Measurements from ENCODE around the gene INSIG1.

Gene INSIG1

GRCh38 chr7:155295511-155295910 is 2.2 kb upstream of the INSIG1 start:
- no peak for TF ChIP-seq CTCF (IDR thresholded peaks at IDR 0.05; ENCODE audit: insufficient read depth, low read length, missing control alignments)
- ChIA-PET CTCF (interaction anchor here (1.1 to 4.5 kb wide), 3 partner anchors 12 to 105 kb away, joined by 3 to 45 read pairs (median 3); no protein-coding TSS in a partner anchor), POLR2A (interaction anchor here (1.5 kb wide), 1 partner anchor 81 kb away, joined by 4 read pairs; no protein-coding TSS in a partner anchor)
- H3K4me3 ChIP-seq (ENCODE audit: low read depth, low read length): no peak overlapping the region
- DNase-seq (ENCODE audit: low read depth, low spot score): no peak

GRCh38 chr7:155296006-155296787 is 1.5 kb upstream of the INSIG1 start:
- no peak for TF ChIP-seq CTCF (IDR thresholded peaks at IDR 0.05; ENCODE audit: insufficient read depth, low read length, missing control alignments)
- H3K4me3 ChIP-seq (ENCODE audit: low read depth, low read length): peak overlapping the region; percentile 65
- no peak for DNase-seq (ENCODE audit: low read depth, low spot score)
- ChIA-PET CTCF (interaction anchor here (1.0 to 4.5 kb wide), 6 partner anchors 9 to 130 kb away, joined by 3 to 45 read pairs (median 3); no protein-coding TSS in a partner anchor), POLR2A (interaction anchor here (0.9 to 3.5 kb wide), 3 partner anchors 82 to 107 kb away, joined by 3 to 26 read pairs (median 4); no protein-coding TSS in a partner anchor)

- ChIA-PET POLR2A (interaction anchor here (0.6 to 3.5 kb wide), 11 partner anchors 37 to 108 kb away, joined by 3 to 26 read pairs (median 3); no protein-coding TSS in a partner anchor), CTCF (interaction anchor here (0.8 to 4.5 kb wide), 7 partner anchors 10 to 131 kb away, joined by 3 to 45 read pairs (median 4); no protein-coding TSS in a partner anchor)
- peak; percentile 54 for TF ChIP-seq CTCF (IDR thresholded peaks at IDR 0.05; ENCODE audit: insufficient read depth, low read length, missing control alignments)
- DNase-seq (ENCODE audit: low read depth, low spot score): no peak
- H3K4me3 ChIP-seq (ENCODE audit: low read depth, low read length): peak overlapping the region; percentile 65
Observed at GRCh38 chr7:155296788-155297516, 726 bp upstream of the INSIG1 start.

GRCh38 chr7:155298288-155298833 is 683 bp downstream of the INSIG1 start:
- TF ChIP-seq CTCF (IDR thresholded peaks at IDR 0.05; ENCODE audit: insufficient read depth, low read length, missing control alignments): no peak
- CTCF ChIA-PET: interaction anchor here (1.3 to 4.5 kb wide), 5 partner anchors 46 to 371 kb away, joined by 3 to 45 read pairs (median 4); no protein-coding TSS in a partner anchor
- H3K4me3 ChIP-seq (ENCODE audit: low read depth, low read length): peak overlapping the region; percentile 73
- DNase-seq (ENCODE audit: low read depth, low spot score): no peak
- POLR2A ChIA-PET: interaction anchor here (0.6 to 3.5 kb wide), 5 partner anchors 62 to 295 kb away, joined by 3 to 26 read pairs (median 3); partner anchors contain the start of gene PAXIP1

- ChIA-PET CTCF (interaction anchor here (1.1 to 4.5 kb wide), 6 partner anchors 46 to 371 kb away, joined by 3 to 45 read pairs (median 5); no protein-coding TSS in a partner anchor), POLR2A (interaction anchor here (0.6 to 3.5 kb wide), 5 partner anchors 63 to 296 kb away, joined by 3 to 26 read pairs (median 3); partner anchors contain the start of gene PAXIP1)
Observed at GRCh38 chr7:155298834-155299534, 1.3 kb downstream of the INSIG1 start.

More at GRCh38 chr7:155298834-155299534, 1.3 kb downstream of the INSIG1 start:
- H3K4me3 ChIP-seq (ENCODE audit: low read depth, low read length): peak overlapping the region; percentile 73
- DNase-seq (ENCODE audit: low read depth, low spot score): peak; percentile 72
- no peak for TF ChIP-seq CTCF (IDR thresholded peaks at IDR 0.05; ENCODE audit: insufficient read depth, low read length, missing control alignments)

Measured in AG04449 (cell line).